HEK293T (cell line): ENCODE measurements around the gene BRIP1.

ENCODE experiments used
- CTCF ChIA-PET: fragments of 350-600 bp; formaldehyde crosslinking; extraction: SDS; loops from one replicate; lab custom pipeline; 2021; ENCODE audit warnings: antibody characterized with exemption, inconsistent platforms; lab: Yijun Ruan, JAX
- POLR2A ChIA-PET: fragments of 350-600 bp; formaldehyde crosslinking; extraction: SDS; loops from one replicate; lab custom pipeline; 2020; ENCODE audit warnings: antibody characterized with exemption, inconsistent platforms; lab: Yijun Ruan, JAX
- DNase-seq: peaks from one replicate; pipeline ENCODE4 v3.0.0; 2012; ENCODE audit warnings: mixed read lengths; ENCODE audit errors: extremely low spot score
- ARNT ChIP-seq: fragments of 450-650 bp; IDR thresholded peaks from 2 replicates; pipeline ENCODE4 v1.6.1; 2017; ENCODE audit warnings: mild to moderate bottlenecking
- BHLHE40 ChIP-seq: fragments of 450-650 bp; IDR thresholded peaks from 2 replicates; pipeline ENCODE4 v1.6.1; 2016; ENCODE audit warnings: mild to moderate bottlenecking, moderate library complexity, borderline replicate concordance
- CTBP1 ChIP-seq: fragments of 450-650 bp; IDR thresholded peaks from 2 replicates; pipeline ENCODE4 v1.6.1; 2016; ENCODE audit warnings: borderline replicate concordance
- ELF4 ChIP-seq: fragments of 450-650 bp; IDR thresholded peaks from 2 replicates; pipeline ENCODE4 v1.6.1; 2017; ENCODE audit warnings: antibody characterized with exemption
- FOXA1 ChIP-seq: fragments of 450-650 bp; IDR thresholded peaks from 2 replicates; pipeline ENCODE4 v1.6.1; 2016; ENCODE audit warnings: mild to moderate bottlenecking
- FOXK2 ChIP-seq: fragments of 450-650 bp; IDR thresholded peaks from 2 replicates; pipeline ENCODE4 v1.6.1; 2016; ENCODE audit warnings: mild to moderate bottlenecking
- FOXM1 ChIP-seq: fragments of 450-650 bp; IDR thresholded peaks from 2 replicates; pipeline ENCODE4 v1.6.1; 2017; ENCODE audit warnings: mild to moderate bottlenecking, borderline replicate concordance
- HDGF ChIP-seq: fragments of 450-650 bp; IDR thresholded peaks from 2 replicates; pipeline ENCODE4 v1.6.1; 2017; ENCODE audit warnings: antibody characterized with exemption, borderline replicate concordance
- L3MBTL2 ChIP-seq: fragments of 450-650 bp; conservative IDR thresholded peaks from 2 replicates; pipeline ENCODE4 v1.6.1; 2016; ENCODE audit warnings: mild to moderate bottlenecking
- LEF1 ChIP-seq: fragments of 450-650 bp; IDR thresholded peaks from 2 replicates; pipeline ENCODE4 v1.6.1; 2017; ENCODE audit warnings: mild to moderate bottlenecking, borderline replicate concordance
- NFRKB ChIP-seq: fragments of 450-650 bp; IDR thresholded peaks from 2 replicates; pipeline ENCODE4 v1.6.1; 2016; ENCODE audit warnings: mild to moderate bottlenecking, moderate library complexity
- PKNOX1 ChIP-seq: fragments of 450-650 bp; IDR thresholded peaks from 2 replicates; pipeline ENCODE4 v1.6.1; 2016
- SP1 ChIP-seq: fragments of 450-650 bp; IDR thresholded peaks from 2 replicates; pipeline ENCODE4 v1.6.1; 2017
- SUZ12 ChIP-seq: fragments of 450-650 bp; IDR thresholded peaks from 2 replicates; pipeline ENCODE4 v1.6.1; 2016; ENCODE audit warnings: mild to moderate bottlenecking
- TARDBP ChIP-seq: fragments of 450-650 bp; IDR thresholded peaks from 2 replicates; pipeline ENCODE4 v1.6.1; 2016
- ZNF384 ChIP-seq: fragments of 450-650 bp; IDR thresholded peaks from 2 replicates; pipeline ENCODE4 v1.6.1; 2016

Gene BRIP1

GRCh38 chr17:61660746-61661485 is 202.4 kb downstream of the BRIP1 start:
- POLR2A ChIA-PET: no interaction called here
- CTCF ChIA-PET: no interaction called here
- no peak for TF ChIP-seq SP1
- no peak for TF ChIP-seq LEF1
- no peak for TF ChIP-seq SUZ12
- TF ChIP-seq PKNOX1: no peak
- no peak for TF ChIP-seq TARDBP
- no peak for TF ChIP-seq CTBP1
- TF ChIP-seq FOXA1: no peak
- no peak for TF ChIP-seq FOXK2
- no peak for TF ChIP-seq FOXM1
- TF ChIP-seq HDGF: no peak
- TF ChIP-seq ZNF384: no peak
- no peak for TF ChIP-seq NFRKB
- no peak for TF ChIP-seq ARNT

GRCh38 chr17:61659437-61659836 is 203.9 kb downstream of the BRIP1 start:
- TF ChIP-seq L3MBTL2 (no peak), ELF4 (no peak), SP1 (no peak), HDGF (no peak), LEF1 (no peak), BHLHE40 (no peak), SUZ12 (no peak), FOXK2 (no peak)
- ChIA-PET POLR2A (no interaction called here), CTCF (no interaction called here)
- no peak for DNase-seq

More at GRCh38 chr17:61660746-61661485, 202.4 kb downstream of the BRIP1 start:
- DNase-seq: no peak

GRCh38 chr17:61658183-61658582 is 205.1 kb downstream of the BRIP1 start:
- ChIA-PET POLR2A (no interaction called here), CTCF (interaction anchor here (0.6 kb wide), 1 partner anchor 937 kb away, joined by 4 read pairs; no protein-coding TSS in a partner anchor)
- no peak for TF ChIP-seq HDGF
- TF ChIP-seq SUZ12: no peak
- TF ChIP-seq ELF4: no peak
- DNase-seq: no peak

GRCh38 chr17:61657338-61657737 is 206.0 kb downstream of the BRIP1 start:
- TF ChIP-seq FOXM1: no peak
- no peak for TF ChIP-seq SUZ12
- TF ChIP-seq TARDBP: no peak
- TF ChIP-seq FOXK2: no peak
- no peak for TF ChIP-seq L3MBTL2
- no peak for TF ChIP-seq ELF4
- no peak for TF ChIP-seq LEF1
- no peak for TF ChIP-seq NFRKB
- no peak for TF ChIP-seq CTBP1
- TF ChIP-seq ZNF384: no peak
- TF ChIP-seq ARNT: no peak
- POLR2A ChIA-PET: no interaction called here
- no peak for DNase-seq
- CTCF ChIA-PET: no interaction called here

GRCh38 chr17:61656721-61657217 is 206.6 kb downstream of the BRIP1 start:
- CTCF ChIA-PET: no interaction called here
- DNase-seq: no peak
- TF ChIP-seq FOXM1: no peak
- TF ChIP-seq ELF4: no peak
- no peak for TF ChIP-seq SP1
- TF ChIP-seq L3MBTL2: no peak
- POLR2A ChIA-PET: no interaction called here

- DNase-seq: no peak
- TF ChIP-seq SUZ12 (no peak), ZNF384 (no peak), ARNT (no peak), LEF1 (no peak), SP1 (no peak), NFRKB (no peak), TARDBP (no peak), FOXA1 (no peak), BHLHE40 (no peak), FOXM1 (no peak), CTBP1 (no peak), L3MBTL2 (no peak), HDGF (no peak), FOXK2 (no peak), PKNOX1 (no peak), ELF4 (no peak)
- ChIA-PET POLR2A (no interaction called here), CTCF (no interaction called here)
Observed at GRCh38 chr17:61650749-61651148, 212.6 kb downstream of the BRIP1 start.

- POLR2A ChIA-PET: no interaction called here
- no peak for DNase-seq
- TF ChIP-seq TARDBP (no peak), ZNF384 (no peak), PKNOX1 (no peak), LEF1 (no peak), FOXM1 (no peak)
- CTCF ChIA-PET: no interaction called here
Observed at GRCh38 chr17:61648587-61648986, 214.7 kb downstream of the BRIP1 start.
